HG03066 (cell line): ENCODE results near the gene FFAR1.
"Not testable (repeated sequence)": the region's sequence is repeated elsewhere in the genome, so short reads cannot be mapped to it uniquely, and the experiment has no call there.

ENCODE experiments used
- ATAC-seq: cut with Tn5 transposase; IDR thresholded peaks from one replicate; pipeline ENCODE4 v1.9.1; 2021; ENCODE audit warnings: low read depth; ENCODE audit not compliant: unreplicated experiment

The FFAR1 gene

GRCh38 chr19:35359395-35359794 lies 11.7 kb downstream of the FFAR1 start:
- ATAC-seq = not testable (repeated sequence)

GRCh38 chr19:35360081-35360480 lies 12.4 kb downstream of the FFAR1 start:
- not testable (repeated sequence) for ATAC-seq

- ATAC-seq = no peak
Measured at GRCh38 chr19:35360880-35361420, 13.2 kb downstream of the FFAR1 start.

- ATAC-seq = no peak
Measured at GRCh38 chr19:35362261-35363000, 14.7 kb downstream of the FFAR1 start.

- ATAC-seq = no peak
Measured at GRCh38 chr19:35363001-35363590, 15.4 kb downstream of the FFAR1 start.

GRCh38 chr19:35363711-35364425 lies 16.2 kb downstream of the FFAR1 start:
- no peak for ATAC-seq

- no peak for ATAC-seq
Measured at GRCh38 chr19:35365303-35365702, 17.6 kb downstream of the FFAR1 start.

GRCh38 chr19:35368378-35368777 lies 20.7 kb downstream of the FFAR1 start:
- no peak for ATAC-seq

- no peak for ATAC-seq
Measured at GRCh38 chr19:35369522-35369921, 21.8 kb downstream of the FFAR1 start.

- ATAC-seq = no peak
Measured at GRCh38 chr19:35370722-35371121, 23.0 kb downstream of the FFAR1 start, which contains the start of gene GPR42. GPR42 (plus strand) TSS chr19:35371068; CDS start chr19:35371360, 292 bp downstream.

- ATAC-seq = no peak
Measured at GRCh38 chr19:35373492-35373891, 25.8 kb downstream of the FFAR1 start.

GRCh38 chr19:35374031-35374430 lies 26.3 kb downstream of the FFAR1 start:
- not testable (repeated sequence) for ATAC-seq

- ATAC-seq = no peak
Measured at GRCh38 chr19:35375505-35376307, 28.0 kb downstream of the FFAR1 start.

GRCh38 chr19:35377656-35378055 lies 30.0 kb downstream of the FFAR1 start:
- ATAC-seq = no peak

GRCh38 chr19:35378356-35378755 lies 30.7 kb downstream of the FFAR1 start:
- no peak for ATAC-seq

GRCh38 chr19:35379545-35379944 lies 31.8 kb downstream of the FFAR1 start:
- ATAC-seq = not testable (repeated sequence)

- ATAC-seq = no peak
Measured at GRCh38 chr19:35379992-35380391, 32.3 kb downstream of the FFAR1 start.

GRCh38 chr19:35380450-35381124 lies 32.9 kb downstream of the FFAR1 start:
- no peak for ATAC-seq

GRCh38 chr19:35381318-35381717 lies 33.6 kb downstream of the FFAR1 start:
- ATAC-seq = no peak

GRCh38 chr19:35381926-35382325 lies 34.2 kb downstream of the FFAR1 start:
- ATAC-seq = no peak
